ENCODE data around the gene CDC42BPA.
"Not testable (repeated sequence)": the region's sequence is repeated elsewhere in the genome, so short reads cannot be mapped to it uniquely, and the experiment has no call there.

CDC42BPA gene

DNA sequence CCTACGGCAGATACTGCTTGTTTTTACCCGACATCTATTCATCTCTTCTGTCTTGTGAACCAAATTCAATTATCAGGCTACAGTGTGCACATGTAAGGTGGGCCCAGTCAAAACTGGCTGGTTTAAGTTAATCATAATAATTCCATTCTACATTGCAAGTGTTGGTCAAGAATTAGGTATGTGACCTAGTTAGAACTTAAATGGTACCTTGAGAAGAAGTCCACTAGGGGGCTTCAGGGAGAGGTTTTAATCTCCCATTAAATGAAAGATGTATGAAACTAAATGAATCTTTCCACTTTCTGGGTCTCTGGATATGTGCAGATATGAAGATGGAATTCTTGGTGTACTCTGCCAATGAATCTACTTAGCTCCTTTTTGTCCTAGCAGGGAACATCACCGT is 187.1 kb downstream of the CDC42BPA start:
- no peak for DNase-seq (ENCODE audit: low read depth)

DNA sequence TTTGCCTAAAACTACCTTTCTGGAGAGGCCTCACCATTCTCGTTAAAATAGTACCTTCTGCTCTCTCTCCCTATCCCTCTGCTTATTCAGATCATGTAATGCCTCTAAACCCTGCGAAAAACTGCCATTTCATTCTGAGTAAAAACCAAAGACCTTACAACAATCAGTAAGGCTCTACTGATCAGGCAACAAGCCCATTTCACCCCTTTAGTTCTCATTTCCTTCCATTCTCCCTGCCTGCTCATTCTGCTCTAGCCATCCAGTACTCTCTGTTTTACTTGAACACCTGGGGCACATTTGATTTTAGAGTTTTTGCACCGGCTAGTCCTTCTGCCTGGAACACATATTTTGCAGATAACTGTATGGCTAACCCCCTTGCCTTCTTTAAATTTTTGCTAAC is 190.4 kb downstream of the CDC42BPA start:
- DNase-seq (ENCODE audit: low read depth) = no peak

DNA sequence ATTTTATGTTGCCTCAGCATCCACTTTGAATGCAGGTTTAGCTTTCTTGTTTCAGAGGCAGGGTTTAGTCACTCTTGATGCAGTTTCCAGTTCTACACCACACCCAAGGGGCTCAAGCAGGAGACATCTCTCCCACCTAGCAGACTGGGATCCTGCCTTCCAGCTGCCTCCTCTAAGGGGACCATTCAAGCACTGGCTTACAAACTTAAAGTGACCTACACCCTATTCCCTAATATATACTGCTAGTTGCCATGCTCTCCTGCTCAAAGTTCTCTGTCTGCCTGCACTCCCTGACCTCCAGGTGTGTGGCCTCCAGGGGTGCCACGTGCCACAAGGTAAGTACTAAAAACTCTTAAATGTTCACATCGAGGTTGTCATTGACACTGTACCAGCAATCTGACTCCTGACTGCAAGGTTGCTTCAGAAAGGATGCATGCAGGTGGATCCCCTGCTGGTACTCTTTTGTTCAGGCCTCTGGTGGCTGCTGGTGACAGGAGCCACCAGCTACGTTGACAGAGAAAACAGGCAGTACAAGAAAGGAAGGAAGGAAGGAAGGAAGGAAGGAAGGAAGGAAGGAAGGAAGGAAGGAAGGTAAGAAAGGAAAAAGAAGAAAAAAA is 192.3 kb downstream of the CDC42BPA start:
- no peak for DNase-seq (ENCODE audit: low read depth)

DNA sequence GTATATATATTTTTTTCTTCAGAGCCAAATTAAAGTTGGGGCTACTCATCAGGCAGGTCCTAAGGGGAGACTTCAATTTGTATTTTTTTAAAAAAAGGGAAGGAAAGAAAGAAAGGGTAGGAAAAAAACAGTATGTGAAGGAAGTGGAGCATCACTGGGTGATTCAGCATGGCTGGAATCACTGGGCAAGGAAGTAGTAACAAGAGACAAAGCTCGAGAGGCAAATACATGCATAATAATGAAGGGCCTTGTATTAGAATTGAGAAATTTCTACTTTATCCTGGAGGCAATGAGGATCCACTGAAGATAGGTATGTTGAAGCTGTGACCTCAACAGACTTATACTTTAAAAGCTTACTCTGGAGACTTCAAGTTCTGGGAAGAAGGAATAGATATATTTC is 193.8 kb downstream of the CDC42BPA start:
- DNase-seq (ENCODE audit: low read depth) = no peak

DNA sequence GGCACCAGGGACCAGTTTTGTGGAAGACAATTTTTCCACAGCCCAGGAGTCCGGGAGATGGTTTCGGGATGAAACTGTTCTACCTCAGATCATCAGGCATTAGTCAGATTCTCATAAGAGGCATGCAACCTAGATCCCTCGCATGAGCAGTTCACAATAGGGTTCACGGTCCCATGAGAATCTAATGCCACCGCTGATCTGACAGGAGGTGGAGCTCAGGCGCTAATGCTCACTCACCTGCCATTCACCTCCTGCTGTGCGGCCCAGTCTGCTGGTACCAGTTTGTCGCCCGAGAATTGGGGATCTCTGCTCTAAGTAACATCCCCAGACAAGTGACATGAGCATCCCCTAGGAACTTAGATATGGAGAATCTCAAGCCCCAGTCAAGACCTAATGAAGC is 197.5 kb downstream of the CDC42BPA start:
- DNase-seq (ENCODE audit: low read depth) = no peak

DNA sequence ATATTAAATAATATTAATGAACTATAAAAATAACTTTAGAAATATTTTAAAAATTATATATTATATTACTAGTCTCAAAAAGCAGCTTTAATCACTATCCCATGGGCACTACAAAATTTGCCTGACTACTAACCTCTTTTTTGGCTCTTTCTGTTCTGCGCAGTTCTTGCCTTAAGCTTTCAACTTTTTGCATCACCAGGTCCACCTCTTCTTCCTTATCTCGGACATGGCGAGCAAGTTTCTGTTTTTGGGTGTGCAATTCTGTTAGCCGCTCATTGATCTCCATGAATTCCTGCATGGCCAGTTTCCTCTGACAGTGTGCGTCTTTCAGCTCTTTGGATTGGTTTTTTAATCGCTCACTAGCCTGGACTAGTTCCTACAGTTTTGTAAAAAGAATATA is 205.8 kb downstream of the CDC42BPA start:
- no peak for DNase-seq (ENCODE audit: low read depth)

DNA sequence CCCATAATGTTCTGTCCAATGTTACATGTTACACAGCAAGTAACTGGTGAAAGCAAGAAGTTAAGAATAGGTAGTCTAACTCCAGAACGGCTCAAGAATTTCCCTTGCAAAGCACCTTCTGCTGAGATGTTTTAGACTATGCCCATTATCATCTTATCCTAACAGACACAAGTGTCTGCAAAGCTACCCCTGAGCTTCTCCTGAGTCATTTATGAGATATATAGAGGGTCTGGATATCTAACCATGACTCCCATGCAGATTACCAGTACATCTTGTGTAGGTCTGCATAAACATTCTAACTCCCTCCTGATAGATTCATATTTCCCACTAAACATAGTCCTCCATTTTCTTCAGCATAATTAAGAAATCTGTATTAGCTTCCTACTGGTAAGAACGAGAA is 206.5 kb downstream of the CDC42BPA start:
- DNase-seq (ENCODE audit: low read depth) = no peak

DNA sequence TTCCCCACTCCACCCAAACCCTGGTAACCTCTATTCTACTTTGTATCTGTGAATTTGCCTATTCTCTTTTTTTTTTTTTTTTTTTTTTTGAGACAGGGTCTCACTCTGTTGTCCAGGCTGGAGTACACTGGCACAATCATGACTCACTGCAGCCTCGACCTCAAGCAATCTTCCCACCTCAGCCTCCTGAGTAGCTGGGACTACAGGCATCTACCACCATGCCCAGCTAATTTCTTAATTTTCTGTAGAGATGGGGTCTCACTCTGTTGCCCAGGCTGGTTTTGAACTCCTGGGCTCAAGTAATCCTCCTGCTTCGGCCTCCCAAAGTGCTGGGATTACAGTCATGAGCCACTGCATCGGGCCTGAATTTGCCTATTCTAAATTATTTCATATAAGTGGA is 213.0 kb downstream of the CDC42BPA start:
- DNase-seq (ENCODE audit: low read depth) = not testable (repeated sequence)

DNA sequence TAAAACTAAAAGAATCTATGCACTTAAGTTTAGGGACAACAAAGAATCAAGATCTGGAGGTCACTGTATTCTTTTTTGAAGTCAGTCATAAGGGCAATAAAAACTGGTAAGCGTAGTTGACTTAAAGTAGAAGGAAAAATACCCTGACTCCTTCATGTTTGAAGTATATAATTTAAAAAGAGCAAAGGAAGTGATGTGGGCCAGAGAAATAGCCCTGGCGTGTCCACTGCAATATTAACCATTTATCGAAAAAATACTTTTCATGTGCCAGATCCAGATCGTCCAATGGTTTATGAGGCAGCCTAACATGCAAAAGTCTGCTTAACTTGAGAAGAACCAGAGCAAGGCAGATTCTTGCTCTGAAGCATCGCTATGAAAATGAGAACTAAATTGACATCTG is 216.2 kb downstream of the CDC42BPA start:
- DNase-seq (ENCODE audit: low read depth) = no peak

DNA sequence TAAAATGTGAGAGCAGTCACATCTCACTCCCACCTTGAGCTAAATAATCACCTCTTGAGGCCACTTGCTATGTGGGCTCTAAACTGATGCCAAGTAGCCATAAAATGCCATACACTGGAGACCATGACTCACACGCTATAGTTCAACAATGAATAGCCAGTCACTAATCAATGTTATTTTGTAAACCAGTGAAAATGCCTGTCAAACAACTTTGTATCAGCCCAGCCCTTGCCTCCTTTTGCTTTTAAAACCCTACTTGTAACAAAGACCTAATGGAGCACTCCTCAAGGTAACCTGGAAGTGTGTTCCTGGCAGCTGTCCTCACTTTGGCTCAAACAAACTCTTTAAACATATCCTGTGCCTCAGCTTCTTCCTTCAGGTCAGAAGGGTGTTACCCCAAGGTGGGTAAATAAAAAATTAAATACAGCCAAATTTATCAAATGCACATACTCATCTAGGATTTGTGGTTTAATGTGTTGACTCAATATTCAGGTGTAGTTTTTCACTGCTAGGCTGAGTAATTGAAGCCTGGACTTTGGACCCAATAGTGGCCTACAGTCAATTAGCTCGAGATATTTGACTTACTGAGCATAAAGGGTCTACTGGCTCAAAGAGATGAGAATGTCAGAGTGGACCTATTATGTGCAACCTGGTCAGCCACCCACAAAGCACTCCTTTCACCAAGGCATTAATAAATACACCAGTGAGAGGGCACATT is 223.9 kb downstream of the CDC42BPA start:
- no peak for DNase-seq (ENCODE audit: low read depth)

DNA sequence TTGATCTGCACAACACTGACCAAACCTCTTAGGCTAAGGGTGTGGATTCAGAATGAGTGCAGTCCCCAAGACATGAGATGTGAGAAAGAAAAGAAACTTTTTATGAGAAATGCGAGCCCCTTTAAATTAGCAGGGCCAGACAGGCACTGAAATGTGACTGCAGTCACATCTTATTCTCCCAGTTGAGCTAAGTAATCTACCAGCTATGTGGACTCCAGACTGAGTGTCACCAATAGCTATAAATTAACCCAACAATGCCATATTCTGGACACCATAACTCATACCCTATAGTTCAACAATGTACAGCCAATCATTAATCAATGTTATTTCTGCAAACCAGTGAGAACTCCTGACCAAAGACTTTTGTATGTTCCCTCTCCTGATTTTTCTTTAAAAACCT is 225.0 kb downstream of the CDC42BPA start:
- DNase-seq (ENCODE audit: low read depth) = no peak

DNA sequence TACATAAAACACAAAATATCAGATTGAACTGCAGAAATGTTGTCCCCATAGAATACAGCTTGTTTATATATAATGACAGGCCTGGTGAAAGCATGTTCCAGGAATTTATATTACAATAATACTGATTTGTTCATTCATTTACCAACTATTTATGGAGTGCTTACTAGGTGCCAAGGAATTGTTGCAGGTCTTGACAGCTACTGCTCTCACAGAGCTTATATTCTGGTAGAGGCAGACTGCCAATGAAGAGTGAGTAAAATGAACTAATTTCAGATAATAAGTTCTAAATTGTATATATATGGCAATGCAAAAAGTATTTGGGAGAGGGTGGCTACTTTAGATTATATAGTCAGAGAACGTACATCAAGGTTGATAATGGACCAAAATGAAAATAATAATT is 226.2 kb downstream of the CDC42BPA start:
- no peak for DNase-seq (ENCODE audit: low read depth)

DNA sequence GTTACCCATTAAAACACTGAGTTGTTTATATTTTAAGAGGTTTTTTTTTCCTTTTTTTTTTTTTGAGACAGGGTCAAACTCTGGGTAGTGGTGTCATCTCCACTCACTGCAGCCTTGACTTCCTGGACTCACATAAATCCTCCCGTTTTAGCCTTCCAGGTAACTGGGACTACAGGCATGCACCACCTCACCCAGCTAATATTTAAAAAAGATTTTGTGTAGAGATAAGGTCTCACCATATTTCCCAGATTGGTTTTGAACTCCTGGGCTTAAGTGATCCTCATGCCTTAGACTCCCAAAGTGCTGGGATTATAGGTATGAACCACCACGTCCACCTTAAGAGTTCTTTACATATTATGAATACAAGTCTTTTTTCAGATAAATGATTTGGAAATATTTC is 231.7 kb downstream of the CDC42BPA start:
- DNase-seq (ENCODE audit: low read depth) = no peak

DNA sequence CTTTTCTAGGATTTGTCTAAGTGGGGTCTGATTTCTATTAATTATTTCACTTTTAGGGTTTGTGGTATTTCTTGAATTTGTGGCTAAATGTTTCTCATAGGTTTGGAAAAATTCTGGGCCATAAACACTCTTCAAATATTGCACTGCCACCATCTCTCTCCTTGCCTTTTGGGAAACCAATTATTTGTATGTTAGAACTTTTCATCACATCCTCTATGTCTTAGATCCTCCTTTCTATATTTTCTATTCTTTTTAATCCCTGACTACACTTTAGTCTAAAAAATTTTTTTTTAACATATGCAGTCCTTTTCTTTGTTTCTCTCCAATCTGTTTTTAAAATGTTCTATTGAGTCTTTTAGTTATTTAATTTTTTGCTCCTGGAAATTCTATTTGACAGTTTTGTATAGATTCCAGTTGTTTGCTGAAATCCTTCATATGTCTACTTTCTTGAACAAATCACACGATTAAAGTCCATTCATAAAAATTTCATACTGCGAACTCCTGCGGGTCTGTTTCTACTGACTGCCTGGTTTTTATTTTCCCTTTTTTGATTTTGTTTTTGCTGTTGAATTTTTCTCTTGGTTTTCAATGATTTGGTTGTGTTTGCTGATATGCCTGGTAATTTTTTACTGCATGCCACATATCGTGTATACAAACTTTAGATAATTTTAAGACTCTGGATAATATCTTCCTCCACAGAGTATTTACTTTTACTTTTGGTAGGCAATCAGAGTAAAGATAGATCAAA is 235.1 kb downstream of the CDC42BPA start:
- DNase-seq (ENCODE audit: low read depth) = no peak

DNA sequence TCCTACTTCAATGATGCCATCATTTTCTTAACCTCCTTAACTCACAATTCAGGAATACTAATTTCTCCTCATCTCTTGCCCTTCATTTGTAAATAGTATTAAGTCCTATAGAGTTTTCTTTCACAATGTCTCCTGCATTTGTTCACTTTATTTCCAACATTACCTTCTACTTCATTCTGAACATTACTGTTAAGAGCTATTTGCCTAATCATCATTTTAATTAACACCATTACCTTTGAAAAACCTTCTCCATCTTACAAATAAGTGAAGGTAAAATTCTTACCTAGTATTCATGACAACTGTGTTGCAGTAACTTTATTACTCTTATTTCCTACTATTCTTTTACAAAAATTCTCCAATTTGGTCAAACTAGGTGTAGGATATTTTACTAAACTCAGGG is 240.5 kb downstream of the CDC42BPA start:
- no peak for DNase-seq (ENCODE audit: low read depth)

DNA sequence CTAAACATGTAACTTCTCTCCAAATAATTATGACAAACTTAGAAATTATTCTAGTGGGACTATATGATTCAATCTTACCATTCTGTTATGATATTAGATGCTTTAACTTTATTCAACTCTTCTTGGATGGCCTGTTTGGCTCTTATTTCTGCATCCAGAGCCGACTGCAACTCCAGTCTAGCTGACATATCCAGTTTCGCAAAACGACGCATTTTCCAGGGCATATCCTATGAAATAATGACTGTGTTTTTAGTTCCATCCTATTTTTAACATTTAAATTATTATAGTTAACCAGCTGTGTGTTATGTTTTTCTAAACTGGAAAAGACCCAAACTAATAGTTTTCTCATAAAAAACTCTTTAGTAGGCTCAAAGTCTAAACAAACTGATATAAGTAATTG is 244.5 kb downstream of the CDC42BPA start:
- no peak for DNase-seq (ENCODE audit: low read depth)

DNA sequence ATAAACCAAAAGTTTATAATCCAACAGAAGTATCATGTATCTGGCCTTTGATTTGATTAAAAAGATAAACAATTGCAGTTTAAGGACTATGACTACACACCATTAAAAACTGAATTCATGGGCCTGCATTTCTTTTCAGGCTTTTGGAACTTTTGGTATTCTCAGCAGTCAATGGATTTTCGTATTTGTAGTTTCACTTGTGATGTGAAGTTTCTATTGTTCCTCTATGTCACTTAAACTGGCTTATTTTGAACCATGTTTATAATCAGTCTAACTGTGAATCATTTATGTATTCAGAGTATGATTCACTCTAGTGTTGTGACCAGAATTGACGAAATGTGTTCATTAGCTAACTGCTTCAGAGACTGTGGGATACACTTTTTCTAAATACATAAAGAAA is 245.3 kb downstream of the CDC42BPA start:
- no peak for DNase-seq (ENCODE audit: low read depth)

DNA sequence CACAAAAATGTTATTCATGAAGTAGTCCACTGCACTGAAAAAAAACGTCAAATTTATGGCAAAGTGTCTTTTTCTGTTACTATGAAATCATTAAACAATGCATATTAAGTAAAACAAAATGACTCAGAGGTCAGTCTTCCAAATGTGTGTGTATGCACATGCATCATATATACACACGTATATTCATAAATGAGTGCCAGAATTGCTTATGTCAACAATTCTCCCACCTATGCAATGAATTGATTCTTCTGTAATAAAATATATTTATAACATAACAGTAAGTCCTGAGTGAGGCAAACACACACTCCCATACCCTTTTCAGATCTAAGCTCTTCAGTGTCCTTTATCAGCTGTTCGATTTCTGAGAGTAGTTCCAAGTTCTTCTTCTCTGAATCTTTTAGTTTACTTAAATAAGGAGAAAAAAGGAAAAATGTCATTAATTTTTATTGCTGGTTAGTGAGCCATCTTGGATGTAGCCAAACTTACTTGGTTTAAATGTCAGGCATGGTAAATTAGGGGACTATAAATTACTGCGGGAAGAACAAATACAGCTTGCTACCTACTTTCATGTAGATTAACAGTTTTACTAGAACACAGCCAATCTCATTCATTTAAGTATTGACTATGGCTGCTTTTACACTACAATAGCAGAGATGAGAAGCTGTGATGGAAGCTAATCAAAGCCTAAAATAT is 246.3 kb downstream of the CDC42BPA start:
- DNase-seq (ENCODE audit: low read depth) = no peak

DNA sequence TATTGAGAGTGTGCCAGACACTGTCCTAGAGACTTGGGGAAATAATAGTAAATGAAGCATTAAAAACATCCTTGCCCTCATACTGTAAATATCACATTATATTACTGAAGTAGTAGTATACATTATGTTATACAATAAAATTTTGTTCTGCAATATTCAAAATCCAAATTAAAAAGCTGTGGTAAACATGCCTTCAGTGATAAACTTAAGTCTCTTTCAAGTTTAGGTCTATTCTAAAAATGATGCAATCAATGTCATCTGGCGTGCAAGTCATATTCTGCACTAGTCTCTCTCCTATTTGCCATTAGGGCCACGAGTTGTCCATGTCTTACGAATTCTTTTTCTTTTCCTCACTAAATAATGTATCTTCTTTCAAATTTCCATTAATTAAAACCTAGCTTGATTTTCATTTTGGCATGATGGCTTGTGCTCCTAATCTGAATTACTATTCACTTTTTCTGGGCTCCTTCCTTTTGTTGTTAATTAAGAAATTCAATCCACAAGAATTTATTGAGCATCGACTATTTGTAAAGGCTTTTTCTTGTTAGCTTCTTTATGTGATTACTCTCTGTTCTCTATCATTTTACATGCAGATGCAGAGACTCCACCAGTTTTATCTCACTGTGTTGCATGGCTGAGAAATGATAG is 247.5 kb downstream of the CDC42BPA start:
- no peak for DNase-seq (ENCODE audit: low read depth)

DNA sequence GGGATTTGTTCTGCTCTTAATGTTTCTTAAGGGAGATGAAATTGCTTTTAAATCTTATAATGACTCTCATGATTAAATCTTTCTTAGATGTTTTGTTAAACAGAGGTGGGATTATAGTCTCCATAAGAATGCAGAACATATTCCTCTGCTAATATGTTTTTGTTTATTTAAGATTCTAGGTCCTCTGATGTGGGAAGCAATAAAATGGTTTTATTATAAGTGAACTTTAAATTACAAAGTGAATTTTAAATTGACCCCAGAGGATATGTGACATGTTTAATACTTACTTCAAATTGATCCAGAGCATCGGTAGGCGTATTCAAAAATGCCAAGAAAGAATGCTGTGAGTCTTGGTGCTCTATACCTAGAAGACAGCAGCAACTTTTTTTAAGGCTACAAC is 248.8 kb downstream of the CDC42BPA start:
- DNase-seq (ENCODE audit: low read depth) = no peak

DNA sequence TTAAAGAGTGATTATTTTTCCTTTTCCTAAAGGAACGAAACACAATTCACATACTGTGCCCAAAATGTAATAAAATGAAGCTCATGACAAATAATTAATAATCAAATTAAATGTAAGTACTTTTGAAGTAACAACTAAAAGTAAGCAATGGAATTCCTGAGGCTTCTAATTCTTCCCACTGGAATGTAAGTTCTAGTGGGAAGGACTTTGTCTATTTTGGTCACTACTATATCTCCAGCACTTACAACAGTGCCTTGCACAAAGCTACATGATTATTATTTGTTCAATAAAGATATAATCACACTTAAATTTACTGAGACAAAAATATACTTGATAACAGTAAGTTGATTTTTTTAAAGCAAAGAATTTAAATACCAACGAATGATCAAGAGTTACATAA is 249.4 kb downstream of the CDC42BPA start:
- DNase-seq (ENCODE audit: low read depth) = no peak

DNA sequence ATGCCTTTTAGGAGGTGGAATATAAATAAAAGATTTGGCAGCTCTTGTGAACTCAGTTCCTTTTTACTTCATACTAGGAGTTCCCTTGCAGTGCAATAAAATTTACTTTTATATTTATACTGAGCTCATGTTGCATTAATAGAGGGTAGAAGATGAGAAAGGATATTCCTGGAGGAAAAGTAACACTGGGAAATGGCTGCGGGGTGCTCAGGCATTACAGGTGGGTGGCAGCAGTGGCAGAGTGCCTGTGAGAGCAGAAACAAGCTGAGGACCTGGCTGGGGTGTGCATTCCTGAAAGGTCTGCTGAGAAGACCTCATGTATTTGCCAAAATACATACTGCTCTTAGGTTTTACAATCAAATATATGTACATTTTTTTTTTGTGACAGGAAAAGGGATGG is 251.3 kb downstream of the CDC42BPA start:
- DNase-seq (ENCODE audit: low read depth) = no peak

All from stimulated activated CD8-positive, alpha-beta memory T cell treated with anti-CD3 and anti-CD28 coated beads, Interleukin-15, amount 100 ng/mL, for 1 hour (primary cell).